GM12878 (cell line): ENCODE data around the gene PCSK5. TPM values are rescaled to one million over a fixed set of nuclear protein-coding genes. Genes with fewer than 3 reads are reported as not detected.

Source experiments
- ATAC-seq: fragments of 200-7000 bp; cut with Tn5 transposase; 3 replicates; pipeline ENCODE4 v1.9.1; 2020; ENCODE audit warnings: mild to moderate bottlenecking, moderate library complexity
- BruUV-seq: library from RNA; stranded (reverse); fragments of 400-500 nt; replicated peaks from 2 replicates; lab custom pipeline; 2021; lab: Mats Ljungman, UMichigan
- CTCF ChIA-PET: fragments of 300-600 bp; sonication (Branson Sonifier 250); formaldehyde crosslinking; extraction: SDS; loops from one replicate; lab custom pipeline; 2021; ENCODE audit warnings: inconsistent platforms; lab: Yijun Ruan, JAX
- POLR2A ChIA-PET: fragments of 350-600 bp; formaldehyde crosslinking; extraction: SDS; loops from one replicate; lab custom pipeline; 2021; ENCODE audit warnings: inconsistent platforms; lab: Charles Lee
- RAD21 ChIA-PET: fragments of 300-600 bp; sonication (Branson Sonifier 250); formaldehyde crosslinking; loops from one replicate; lab custom pipeline; 2023; ENCODE audit warnings: antibody characterized with exemption; ENCODE audit not compliant: unreplicated experiment; lab: Charles Lee
- SMC1A ChIA-PET: fragments of 300-600 bp; sonication (Branson Sonifier 250); formaldehyde crosslinking; loops from one replicate; lab custom pipeline; 2023; ENCODE audit not compliant: unreplicated experiment, uncharacterized antibody; lab: Charles Lee
- DNase-seq: peaks from one replicate; pipeline ENCODE4 v3.0.0-alpha.2; 2011; ENCODE audit warnings: low read depth, low spot score
- FAIRE-seq: peaks from 3 replicates; lab custom pipeline; 2011; peaks lifted over from hg19 to GRCh38; lab: Jason Lieb, UNC
- H2AFZ ChIP-seq: 2 replicates; pipeline ENCODE4 v1.6.0; 2011; ENCODE audit warnings: low read depth, low read length, control low read depth; ENCODE audit not compliant: control insufficient read depth
- H3K27ac ChIP-seq: 2 replicates; pipeline ENCODE4 v1.5.1; 2011; ENCODE audit warnings: control low read depth; ENCODE audit not compliant: control insufficient read depth, insufficient read depth
- H3K27me3 ChIP-seq, 2 experiments: replicated peaks in 1 of 2; 2 replicates each; pipeline versions ENCODE4 v1.6.0 to v1.6.1; 2011; ENCODE audit warnings: low read length in 1 of 2; ENCODE audit not compliant: control insufficient read depth in 2 of 2, insufficient read depth in 2 of 2
- H3K36me3 ChIP-seq, 2 experiments: 2 replicates each; pipeline ENCODE4 v1.5.1; 2011; ENCODE audit warnings: low read length in 1 of 2; ENCODE audit not compliant: control insufficient read depth in 2 of 2, insufficient read depth in 2 of 2
- H3K4me1 ChIP-seq: 2 replicates; pipeline ENCODE4 v1.6.1; 2011; ENCODE audit warnings: mild to moderate bottlenecking, low read length, moderate library complexity, mixed read lengths; ENCODE audit not compliant: control insufficient read depth, insufficient read depth
- H3K4me2 ChIP-seq: 2 replicates; pipeline ENCODE4 v1.6.0; 2011; ENCODE audit warnings: control low read depth; ENCODE audit not compliant: control insufficient read depth, insufficient read depth
- H3K4me3 ChIP-seq: fragments of 200-600 bp; sonication (generic); 2 replicates; pipeline ENCODE4 v1.5.1; 2016
- H3K79me2 ChIP-seq: 2 replicates; pipeline ENCODE4 v1.6.0; 2011; ENCODE audit warnings: low read length; ENCODE audit not compliant: control insufficient read depth, insufficient read depth
- H3K9ac ChIP-seq: 2 replicates; pipeline ENCODE4 v1.8.0; 2011; ENCODE audit warnings: low read length, control low read depth, mixed read lengths; ENCODE audit not compliant: control insufficient read depth, insufficient read depth
- H3K9me3 ChIP-seq: replicated peaks from 3 replicates; pipeline ENCODE4 v1.5.1; 2011; ENCODE audit warnings: mild to moderate bottlenecking, low read length; ENCODE audit not compliant: control insufficient read depth, insufficient read depth
- H4K20me1 ChIP-seq: 2 replicates; pipeline ENCODE4 v1.6.0; 2011; ENCODE audit not compliant: control insufficient read depth, insufficient read depth
- BHLHE40 ChIP-seq, 2 experiments: fragments of 450-650 bp in 1 of 2; IDR thresholded peaks; 2 replicates each; pipeline ENCODE4 v1.6.1; 2011 to 2017; ENCODE audit warnings: low read depth in 2 of 2, borderline replicate concordance in 1 of 2, improper control_type of control experiment in 1 of 2, low read length in 1 of 2, mild to moderate bottlenecking in 1 of 2
- BRCA1 ChIP-seq: IDR thresholded peaks from 2 replicates; pipeline ENCODE4 v1.6.1; 2011; ENCODE audit warnings: low read depth, low read length, improper control_type of control experiment
- CBX5 ChIP-seq: sonication (generic); IDR thresholded peaks from 2 replicates; pipeline ENCODE4 v1.6.1; 2016; ENCODE audit warnings: low read depth, moderate library complexity, mild to moderate bottlenecking, inconsistent platforms
- CEBPB ChIP-seq, 2 experiments: fragments of 150-350 bp in 1 of 2; IDR thresholded peaks; 2 replicates each; pipeline ENCODE4 v1.6.1; 2012 to 2014; ENCODE audit warnings: low read depth in 2 of 2, low read length in 2 of 2, borderline replicate concordance in 1 of 2, inconsistent platforms in 1 of 2
- NFIC ChIP-seq: IDR thresholded peaks from 2 replicates; pipeline ENCODE4 v1.6.1; 2012; ENCODE audit warnings: low read depth, mild to moderate bottlenecking, inconsistent platforms, low read length, moderate library complexity
- NR2C2 ChIP-seq: IDR thresholded peaks from 2 replicates; pipeline ENCODE4 v1.6.1; 2011; ENCODE audit warnings: borderline replicate concordance, low read depth; ENCODE audit not compliant: control insufficient read depth, insufficient read length
- PAX5 ChIP-seq: IDR thresholded peaks from 2 replicates; pipeline ENCODE4 v1.6.1; 2011; ENCODE audit warnings: low read depth, low read length, borderline replicate concordance
- PAX8 ChIP-seq: fragments of 450-650 bp; IDR thresholded peaks from 2 replicates; pipeline ENCODE4 v1.6.1; 2017; ENCODE audit warnings: mild to moderate bottlenecking, moderate library complexity
- SMARCA5 ChIP-seq: fragments of 450-650 bp; IDR thresholded peaks from 2 replicates; pipeline ENCODE4 v1.6.1; 2017; ENCODE audit warnings: mild to moderate bottlenecking
- YY1 ChIP-seq: IDR thresholded peaks from 2 replicates; pipeline ENCODE4 v1.6.1; 2011; ENCODE audit warnings: low read depth, mild to moderate bottlenecking, low read length
- ZSCAN29 ChIP-seq: fragments of 450-650 bp; IDR thresholded peaks from 2 replicates; pipeline ENCODE4 v1.6.1; 2017; ENCODE audit warnings: mild to moderate bottlenecking, moderate library complexity
- WGBS: methylation state at CpG from one replicate; pipeline ENCODE4 v1.1.6; 2016; ENCODE audit warnings: low lambda C conversion rate; ENCODE audit not compliant: insufficient replicate concordance, insufficient coverage; ENCODE audit errors: missing lambda C conversion rate; 5-methylcytosine and 5-hydroxymethylcytosine counted together
- in situ Hi-C: fragments of 300-500 bp; cut with MboI; formaldehyde crosslinking; loops from 9 replicates; pipeline ENCODE4 v1.14.3; 2018; ENCODE audit warnings: mixed read lengths
- intact Hi-C: fragments of 100-400 bp; cut with micrococcal nuclease; formaldehyde crosslinking; loops from one replicate; pipeline ENCODE4 v1.14.2; 2022; ENCODE audit not compliant: unreplicated experiment
- polyA plus RNA-seq, 11 experiments: library from polyadenylated mRNA; depleted of rRNA in 4 of 11; unstranded in 6 of 11; stranded (reverse) in 5 of 11; fragments of >200 nt; fragmentation: Nextera tagmentation in 4 of 11; fragmentation: Illumina TruSeq in 1 of 11; extraction: Ambion mirVana in 4 of 11; extraction: Trizol in 1 of 11; gene quantifications; 1 replicate in 1 of 11; 2 replicates in 10 of 11; pipeline versions ENCODE4 v1.2.1 to v1.2.3, GENCODE V29; 2011 to 2016; ENCODE audit warnings: inconsistent platforms in 2 of 11, missing spikeins in 2 of 11, low read depth in 1 of 11
- total RNA-seq, 4 experiments: library from RNA; depleted of rRNA in 3 of 4; stranded (reverse); fragments of >200 nt in 3 of 4; fragmentation: Illumina TruSeq in 1 of 4; extraction: Trizol in 1 of 4; gene quantifications; 2 replicates each; pipeline versions ENCODE4 v1.2.1 to v1.2.3, GENCODE V29; 2013 to 2021
- TF ChIP-seq, protein P1 (sequence below): fragments of 150-350 bp; IDR thresholded peaks from 2 replicates; pipeline ENCODE4 v1.6.1; 2016; ENCODE audit warnings: low read depth, low read length
- TF ChIP-seq, protein P2 (sequence below): IDR thresholded peaks from 2 replicates; pipeline ENCODE4 v1.6.1; 2011; ENCODE audit warnings: low read depth, low read length, improper control_type of control experiment, borderline replicate concordance
- TF ChIP-seq, protein P3 (sequence below): fragments of 450-650 bp; IDR thresholded peaks from 2 replicates; pipeline ENCODE4 v1.6.1; 2016; ENCODE audit warnings: mild to moderate bottlenecking
- TF ChIP-seq, protein P4 (sequence below): fragments of 450-650 bp; IDR thresholded peaks from 2 replicates; pipeline ENCODE4 v1.6.1; 2018; ENCODE audit warnings: borderline replicate concordance, mild to moderate bottlenecking; ENCODE audit not compliant: partially characterized antibody

PCSK5 gene
- total and polyA plus RNA-seq, 10 of the 15 experiments (the other 5 are each of a cell fraction or from before 2014, with no cell fraction given), result 0.01 to 0.13 (median 0.04) TPM; not detected in 3

DNA sequence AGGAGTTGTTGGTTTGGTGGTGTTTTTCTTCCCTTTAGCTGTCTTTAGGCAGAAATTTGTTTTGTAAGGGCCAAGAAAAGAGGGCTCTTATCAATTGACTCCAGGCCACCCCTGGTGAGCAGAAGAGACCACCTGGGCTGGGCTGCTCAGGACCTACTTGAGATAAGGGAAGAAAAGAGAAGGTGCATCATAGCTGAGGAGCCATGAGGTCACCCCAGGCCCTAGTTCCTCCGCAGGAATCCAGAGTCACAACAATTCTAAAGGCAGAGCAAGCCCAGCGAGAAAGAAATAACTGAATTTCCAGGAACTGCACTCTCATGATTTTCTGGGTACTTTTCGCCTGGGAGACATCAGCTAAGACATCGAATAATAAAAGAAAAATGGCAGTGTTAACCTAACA is 468.9 kb downstream of the PCSK5 start (continued):
- TF ChIP-seq, protein P1, sequence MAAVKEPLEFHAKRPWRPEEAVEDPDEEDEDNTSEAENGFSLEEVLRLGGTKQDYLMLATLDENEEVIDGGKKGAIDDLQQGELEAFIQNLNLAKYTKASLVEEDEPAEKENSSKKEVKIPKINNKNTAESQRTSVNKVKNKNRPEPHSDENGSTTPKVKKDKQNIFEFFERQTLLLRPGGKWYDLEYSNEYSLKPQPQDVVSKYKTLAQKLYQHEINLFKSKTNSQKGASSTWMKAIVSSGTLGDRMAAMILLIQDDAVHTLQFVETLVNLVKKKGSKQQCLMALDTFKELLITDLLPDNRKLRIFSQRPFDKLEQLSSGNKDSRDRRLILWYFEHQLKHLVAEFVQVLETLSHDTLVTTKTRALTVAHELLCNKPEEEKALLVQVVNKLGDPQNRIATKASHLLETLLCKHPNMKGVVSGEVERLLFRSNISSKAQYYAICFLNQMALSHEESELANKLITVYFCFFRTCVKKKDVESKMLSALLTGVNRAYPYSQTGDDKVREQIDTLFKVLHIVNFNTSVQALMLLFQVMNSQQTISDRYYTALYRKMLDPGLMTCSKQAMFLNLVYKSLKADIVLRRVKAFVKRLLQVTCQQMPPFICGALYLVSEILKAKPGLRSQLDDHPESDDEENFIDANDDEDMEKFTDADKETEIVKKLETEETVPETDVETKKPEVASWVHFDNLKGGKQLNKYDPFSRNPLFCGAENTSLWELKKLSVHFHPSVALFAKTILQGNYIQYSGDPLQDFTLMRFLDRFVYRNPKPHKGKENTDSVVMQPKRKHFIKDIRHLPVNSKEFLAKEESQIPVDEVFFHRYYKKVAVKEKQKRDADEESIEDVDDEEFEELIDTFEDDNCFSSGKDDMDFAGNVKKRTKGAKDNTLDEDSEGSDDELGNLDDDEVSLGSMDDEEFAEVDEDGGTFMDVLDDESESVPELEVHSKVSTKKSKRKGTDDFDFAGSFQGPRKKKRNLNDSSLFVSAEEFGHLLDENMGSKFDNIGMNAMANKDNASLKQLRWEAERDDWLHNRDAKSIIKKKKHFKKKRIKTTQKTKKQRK, result no peak
- TF ChIP-seq CBX5 (no peak), NR2C2 (no peak), PAX8 (no peak), SMARCA5 (no peak), YY1 (no peak)

DNA sequence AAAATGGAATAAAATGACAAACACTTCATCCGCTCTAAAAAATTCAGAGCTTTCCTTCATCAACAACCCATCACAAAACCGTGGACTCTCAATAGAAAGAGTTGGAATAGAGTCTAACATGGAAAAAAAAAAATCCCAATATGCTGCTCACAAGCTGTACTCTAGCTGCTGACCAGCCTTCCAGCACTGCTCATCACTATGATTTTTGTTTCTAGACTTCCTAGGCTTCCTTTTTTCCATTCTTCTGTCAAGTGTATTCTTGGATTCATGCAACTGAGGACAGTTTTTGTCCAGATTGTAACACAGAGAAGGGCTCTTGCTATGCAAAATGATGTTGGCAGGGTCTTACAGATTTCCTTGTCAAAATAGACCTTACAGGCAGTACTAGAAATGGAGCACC is 469.3 kb downstream of the PCSK5 start:
- Histone ChIP-seq H3K36me3 (no peaks in the 10 kb centered on the region), H3K9me3 (no peaks in the 10 kb centered on the region), H3K4me3 (no peak overlapping the region), H3K79me2 (no peaks in the 10 kb centered on the region), H3K4me1 (no peaks in the 10 kb centered on the region), H3K27ac (no peak overlapping the region), H4K20me1 (no peaks in the 10 kb centered on the region), H3K4me2 (no peak overlapping the region), H3K27me3 (peaks cover 0 to 4% of the 10 kb centered on the region in 2 experiments; a peak in 1 of 4 replicates), H2AFZ (no peak overlapping the region), H3K9ac (no peak overlapping the region)
- FAIRE-seq, result no peak
- CTCF ChIA-PET, result interaction anchor here (0.6 to 1.3 kb wide), 2 partner anchors 13 to 1857 kb away, joined by 3 read pairs; no protein-coding TSS in a partner anchor
- 25% methylated on average over 2 of the region's 2 CpGs for WGBS
- intact Hi-C loops (no loop called here), in situ Hi-C loops (no loop called here)
- no TSS peak for BruUV-seq
- POLR2A ChIA-PET, result no interaction called here
- no peak for ATAC-seq
- SMC1A ChIA-PET, result no interaction called here
- DNase-seq, result no peak
- RAD21 ChIA-PET, result no interaction called here
- TF ChIP-seq, protein P2, sequence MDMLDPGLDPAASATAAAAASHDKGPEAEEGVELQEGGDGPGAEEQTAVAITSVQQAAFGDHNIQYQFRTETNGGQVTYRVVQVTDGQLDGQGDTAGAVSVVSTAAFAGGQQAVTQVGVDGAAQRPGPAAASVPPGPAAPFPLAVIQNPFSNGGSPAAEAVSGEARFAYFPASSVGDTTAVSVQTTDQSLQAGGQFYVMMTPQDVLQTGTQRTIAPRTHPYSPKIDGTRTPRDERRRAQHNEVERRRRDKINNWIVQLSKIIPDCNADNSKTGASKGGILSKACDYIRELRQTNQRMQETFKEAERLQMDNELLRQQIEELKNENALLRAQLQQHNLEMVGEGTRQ, result no peak
- TF ChIP-seq, protein P3, sequence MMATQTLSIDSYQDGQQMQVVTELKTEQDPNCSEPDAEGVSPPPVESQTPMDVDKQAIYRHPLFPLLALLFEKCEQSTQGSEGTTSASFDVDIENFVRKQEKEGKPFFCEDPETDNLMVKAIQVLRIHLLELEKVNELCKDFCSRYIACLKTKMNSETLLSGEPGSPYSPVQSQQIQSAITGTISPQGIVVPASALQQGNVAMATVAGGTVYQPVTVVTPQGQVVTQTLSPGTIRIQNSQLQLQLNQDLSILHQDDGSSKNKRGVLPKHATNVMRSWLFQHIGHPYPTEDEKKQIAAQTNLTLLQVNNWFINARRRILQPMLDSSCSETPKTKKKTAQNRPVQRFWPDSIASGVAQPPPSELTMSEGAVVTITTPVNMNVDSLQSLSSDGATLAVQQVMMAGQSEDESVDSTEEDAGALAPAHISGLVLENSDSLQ, result no peak
- no peak for TF ChIP-seq BRCA1
- no peak for TF ChIP-seq ZSCAN29
- no peak for TF ChIP-seq NFIC
- TF ChIP-seq PAX5, result no peak
- TF ChIP-seq CEBPB (IDR thresholded peaks at IDR 0.05; ENCODE audit: borderline replicate concordance in 1 of 2, low read depth in 2 of 2, low read length in 2 of 2), result no peak
- no peak for TF ChIP-seq BHLHE40 (IDR thresholded peaks at IDR 0.05; ENCODE audit: borderline replicate concordance in 1 of 2, low read depth in 2 of 2, low read length in 1 of 2)
- TF ChIP-seq, protein P4, sequence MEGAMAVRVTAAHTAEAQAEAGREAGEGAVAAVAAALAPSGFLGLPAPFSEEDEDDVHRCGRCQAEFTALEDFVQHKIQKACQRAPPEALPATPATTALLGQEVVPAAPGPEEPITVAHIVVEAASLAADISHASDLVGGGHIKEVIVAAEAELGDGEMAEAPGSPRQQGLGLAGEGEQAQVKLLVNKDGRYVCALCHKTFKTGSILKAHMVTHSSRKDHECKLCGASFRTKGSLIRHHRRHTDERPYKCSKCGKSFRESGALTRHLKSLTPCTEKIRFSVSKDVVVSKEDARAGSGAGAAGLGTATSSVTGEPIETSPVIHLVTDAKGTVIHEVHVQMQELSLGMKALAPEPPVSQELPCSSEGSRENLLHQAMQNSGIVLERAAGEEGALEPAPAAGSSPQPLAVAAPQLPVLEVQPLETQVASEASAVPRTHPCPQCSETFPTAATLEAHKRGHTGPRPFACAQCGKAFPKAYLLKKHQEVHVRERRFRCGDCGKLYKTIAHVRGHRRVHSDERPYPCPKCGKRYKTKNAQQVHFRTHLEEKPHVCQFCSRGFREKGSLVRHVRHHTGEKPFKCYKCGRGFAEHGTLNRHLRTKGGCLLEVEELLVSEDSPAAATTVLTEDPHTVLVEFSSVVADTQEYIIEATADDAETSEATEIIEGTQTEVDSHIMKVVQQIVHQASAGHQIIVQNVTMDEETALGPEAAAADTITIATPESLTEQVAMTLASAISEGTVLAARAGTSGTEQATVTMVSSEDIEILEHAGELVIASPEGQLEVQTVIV, result no peak
